Osteoblast (primary cell): ENCODE data around the gene ZNHIT6. TPM values are rescaled to one million over a fixed set of nuclear protein-coding genes. Genes with fewer than 3 reads are reported as not detected.

Experiments
- DNase-seq: peaks from one replicate; pipeline ENCODE4 v3.0.0; 2011; ENCODE audit warnings: low spot score, mixed read lengths; ENCODE audit not compliant: insufficient read length; ENCODE audit errors: missing footprints
- H2AFZ ChIP-seq: 2 replicates; pipeline ENCODE4 v1.6.0; 2011; ENCODE audit warnings: mild to moderate bottlenecking, low read length
- H3K27ac ChIP-seq: 2 replicates; pipeline ENCODE4 v1.5.1; 2011; ENCODE audit warnings: mild to moderate bottlenecking, low read depth, low read length, moderate library complexity
- H3K27me3 ChIP-seq: 2 replicates; pipeline ENCODE4 v1.6.0; 2012; ENCODE audit warnings: mild to moderate bottlenecking, control low read depth, inconsistent platforms, low read length, moderate library complexity; ENCODE audit not compliant: insufficient read depth
- H3K36me3 ChIP-seq: 2 replicates; pipeline ENCODE4 v1.5.1; 2011; ENCODE audit warnings: mild to moderate bottlenecking, low read length, control low read depth, moderate library complexity; ENCODE audit not compliant: insufficient read depth
- H3K4me1 ChIP-seq: 2 replicates; pipeline ENCODE4 v1.5.1; 2011; ENCODE audit warnings: mild to moderate bottlenecking, low read length, control low read depth, moderate library complexity; ENCODE audit not compliant: insufficient read depth
- H3K4me2 ChIP-seq: 2 replicates; pipeline ENCODE4 v1.6.0; 2011; ENCODE audit warnings: mild to moderate bottlenecking, low read length; ENCODE audit not compliant: insufficient read depth
- H3K4me3 ChIP-seq: fragments of 200-600 bp; sonication (generic); 3 replicates; pipeline ENCODE4 v1.5.1; 2012; ENCODE audit warnings: mild to moderate bottlenecking, low read length, inconsistent platforms; ENCODE audit not compliant: insufficient read depth
- H3K79me2 ChIP-seq: 2 replicates; pipeline ENCODE4 v1.6.0; 2012; ENCODE audit warnings: mild to moderate bottlenecking, low read length, control low read depth, inconsistent platforms; ENCODE audit not compliant: insufficient read depth
- H3K9me3 ChIP-seq: 2 replicates; pipeline ENCODE4 v1.5.1; 2011; ENCODE audit warnings: low read depth, low read length, control low read depth
- H4K20me1 ChIP-seq: 2 replicates; pipeline ENCODE4 v1.6.0; 2012; ENCODE audit warnings: mild to moderate bottlenecking, low read length, control low read depth; ENCODE audit not compliant: insufficient read depth
- total RNA-seq: library from RNA; depleted of rRNA; stranded (reverse); fragments of >200 nt; gene quantifications from 2 replicates; pipeline ENCODE4 v1.2.3, GENCODE V29; 2012
- TF ChIP-seq, protein P1 (sequence below): IDR thresholded peaks from 2 replicates; pipeline ENCODE4 v1.5.1; 2011; ENCODE audit warnings: mild to moderate bottlenecking, low read depth, low read length, moderate library complexity; ENCODE audit errors: extremely low read depth

The ZNHIT6 gene
- total RNA-seq, 1 donor, result 13.4 TPM

DNA sequence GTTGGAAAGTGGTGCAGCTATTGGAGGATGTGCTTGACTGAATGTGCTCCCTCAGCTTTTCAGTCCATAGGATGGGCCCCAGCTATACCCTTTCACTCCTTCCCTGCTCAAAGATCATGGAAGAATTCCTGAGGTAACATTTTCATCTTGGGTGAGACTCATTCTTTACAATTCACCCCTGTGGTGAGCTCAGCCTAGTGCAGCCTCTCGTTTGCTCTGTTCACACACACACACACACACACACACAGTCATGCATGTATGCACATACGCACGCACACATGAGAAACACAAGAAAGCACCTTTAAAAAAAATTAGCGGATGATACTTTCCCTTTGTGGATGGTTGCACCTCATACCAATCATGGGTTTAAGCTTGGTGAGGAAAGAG is 101.8 kb downstream of the ZNHIT6 start:
- Histone ChIP-seq H3K36me3 (no peaks in the 10 kb centered on the region), H3K4me2 (peak overlapping the region; percentile 52), H3K79me2 (no peaks in the 10 kb centered on the region), H3K4me3 (no peak overlapping the region), H3K9me3 (no peaks in the 10 kb centered on the region), H4K20me1 (no peaks in the 10 kb centered on the region), H2AFZ (no peak overlapping the region), H3K27ac (peak overlapping the region; percentile 99), H3K4me1 (peaks cover 48% of the 10 kb centered on the region), H3K27me3 (no peaks in the 10 kb centered on the region)
- DNase-seq, result no peak
- TF ChIP-seq, protein P1, sequence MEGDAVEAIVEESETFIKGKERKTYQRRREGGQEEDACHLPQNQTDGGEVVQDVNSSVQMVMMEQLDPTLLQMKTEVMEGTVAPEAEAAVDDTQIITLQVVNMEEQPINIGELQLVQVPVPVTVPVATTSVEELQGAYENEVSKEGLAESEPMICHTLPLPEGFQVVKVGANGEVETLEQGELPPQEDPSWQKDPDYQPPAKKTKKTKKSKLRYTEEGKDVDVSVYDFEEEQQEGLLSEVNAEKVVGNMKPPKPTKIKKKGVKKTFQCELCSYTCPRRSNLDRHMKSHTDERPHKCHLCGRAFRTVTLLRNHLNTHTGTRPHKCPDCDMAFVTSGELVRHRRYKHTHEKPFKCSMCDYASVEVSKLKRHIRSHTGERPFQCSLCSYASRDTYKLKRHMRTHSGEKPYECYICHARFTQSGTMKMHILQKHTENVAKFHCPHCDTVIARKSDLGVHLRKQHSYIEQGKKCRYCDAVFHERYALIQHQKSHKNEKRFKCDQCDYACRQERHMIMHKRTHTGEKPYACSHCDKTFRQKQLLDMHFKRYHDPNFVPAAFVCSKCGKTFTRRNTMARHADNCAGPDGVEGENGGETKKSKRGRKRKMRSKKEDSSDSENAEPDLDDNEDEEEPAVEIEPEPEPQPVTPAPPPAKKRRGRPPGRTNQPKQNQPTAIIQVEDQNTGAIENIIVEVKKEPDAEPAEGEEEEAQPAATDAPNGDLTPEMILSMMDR, result no peak

DNA sequence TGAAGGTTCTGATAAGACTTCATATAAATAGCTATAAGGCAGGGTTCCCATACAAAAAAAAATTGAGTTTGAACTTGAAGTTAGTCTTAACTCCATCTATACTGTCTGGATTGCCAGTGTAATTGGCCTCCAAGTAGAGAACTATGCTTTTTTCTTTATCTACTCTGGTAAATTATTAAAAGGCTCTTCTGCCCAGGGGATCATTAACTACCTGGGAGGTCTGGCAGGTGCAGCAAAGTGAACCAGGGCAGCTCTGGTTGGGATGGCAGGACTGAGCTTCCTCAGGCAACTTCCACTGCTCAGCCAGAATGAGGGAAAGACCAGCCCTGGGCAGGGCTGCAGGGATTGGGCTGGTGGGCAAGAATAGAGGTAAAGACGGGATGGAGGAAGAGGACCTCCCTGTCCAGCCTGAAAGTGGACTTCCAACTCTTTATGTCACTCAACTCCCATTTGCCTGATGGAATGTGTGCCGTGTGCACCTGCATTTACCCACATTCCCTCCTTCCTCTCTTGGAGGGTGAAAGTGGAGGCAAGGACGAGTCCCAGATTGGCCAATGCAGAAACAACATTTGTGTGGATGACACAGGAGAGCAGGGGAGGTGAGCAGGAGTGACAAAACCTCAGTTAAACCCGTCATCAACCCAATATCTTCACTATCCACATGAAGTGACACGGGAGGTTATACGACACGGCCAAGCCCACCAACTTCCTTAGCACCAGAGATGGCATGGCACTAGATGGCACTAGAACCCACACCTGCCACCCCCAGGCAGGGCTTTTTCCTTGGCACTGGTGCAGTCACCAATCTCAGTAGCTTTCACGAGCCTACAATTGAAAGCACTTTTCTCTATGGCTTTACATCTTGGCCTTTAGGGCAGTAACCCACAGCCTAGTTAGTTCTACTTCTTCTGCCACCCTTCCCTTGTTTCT is 102.5 kb downstream of the ZNHIT6 start:
- H3K4me2 ChIP-seq, result no peak overlapping the region

DNA sequence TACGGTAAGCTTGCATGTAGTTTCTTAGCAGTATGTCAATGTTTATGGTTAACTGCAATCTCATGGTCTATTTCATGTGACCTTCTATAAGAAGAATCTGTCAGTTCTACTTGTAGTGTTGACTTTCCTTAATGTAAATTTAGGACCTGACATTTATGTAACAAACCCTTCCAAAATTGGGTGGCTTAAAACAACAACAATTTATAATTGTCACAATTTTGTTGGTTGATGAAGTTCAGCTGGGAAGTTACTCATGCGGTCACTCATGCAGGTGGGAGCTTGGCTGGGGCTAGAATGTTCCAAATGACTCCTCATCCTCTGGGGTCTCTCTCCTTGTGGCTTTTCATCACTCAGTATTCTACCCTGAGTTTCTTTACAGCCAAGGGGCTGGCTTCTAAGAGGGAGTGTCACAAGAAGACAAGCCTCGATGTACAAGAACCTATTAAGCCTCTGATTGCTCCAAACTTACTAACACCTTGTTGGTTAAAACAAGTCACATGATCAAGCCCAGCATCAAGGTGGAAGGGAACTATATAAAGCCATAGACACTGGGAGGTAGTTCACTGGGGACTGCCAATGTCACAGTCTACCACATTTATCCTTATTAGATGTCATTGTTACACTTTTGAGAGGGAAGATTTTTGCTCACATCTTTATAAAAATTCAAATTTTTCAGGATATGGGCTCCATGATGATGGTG is 103.8 kb downstream of the ZNHIT6 start:
- TF ChIP-seq, protein P1, result no peak
- Histone ChIP-seq H3K4me2 (no peak overlapping the region), H3K4me3 (no peak overlapping the region), H3K4me1 (peaks cover 32% of the 10 kb centered on the region), H4K20me1 (no peaks in the 10 kb centered on the region), H3K27ac (no peak overlapping the region), H3K36me3 (no peaks in the 10 kb centered on the region), H3K9me3 (no peaks in the 10 kb centered on the region), H2AFZ (no peak overlapping the region), H3K79me2 (no peaks in the 10 kb centered on the region), H3K27me3 (no peaks in the 10 kb centered on the region)
- no peak for DNase-seq

More for the DNA sequence above, 102.5 kb downstream of the ZNHIT6 start:
- peak overlapping the region; percentile 99 for H3K27ac ChIP-seq
- no peaks in the 10 kb centered on the region for H3K36me3 ChIP-seq
- H2AFZ ChIP-seq, result no peak overlapping the region
- H3K4me1 ChIP-seq, result peaks cover 41% of the 10 kb centered on the region
- no peaks in the 10 kb centered on the region for H4K20me1 ChIP-seq
- TF ChIP-seq, protein P1, result no peak
- no peaks in the 10 kb centered on the region for H3K79me2 ChIP-seq
- no peak overlapping the region for H3K4me3 ChIP-seq
- no peaks in the 10 kb centered on the region for H3K27me3 ChIP-seq
- no peaks in the 10 kb centered on the region for H3K9me3 ChIP-seq
- no peak for DNase-seq
